Measurements from ENCODE around the gene HLA-DPA1. TPM values are rescaled to one million over a fixed set of nuclear protein-coding genes. Genes with fewer than 3 reads are reported as not detected.

The HLA-DPA1 gene
- total and polyA plus RNA-seq, 10 of the 15 experiments (the other 5 are each of a cell fraction or from before 2014, with no cell fraction given): 508 to 1,640 (median 829) TPM

- ChIA-PET RAD21 (ENCODE audit: unreplicated experiment) (interaction anchor here (0.7 to 7.9 kb wide), 21 partner anchors 13 to 189 kb away, joined by 3 to 172 read pairs (median 4); partner anchors contain the start of gene HLA-DMB), CTCF (interaction anchor here (0.6 to 6.0 kb wide), 22 partner anchors 9 to 196 kb away, joined by 3 to 55 read pairs (median 5); partner anchors contain the start of genes HLA-DOA, RPS18 and VPS52), SMC1A (ENCODE audit: uncharacterized antibody, unreplicated experiment) (interaction anchor here (0.8 to 8.9 kb wide), 19 partner anchors 9 to 189 kb away, joined by 3 to 176 read pairs (median 5); partner anchors contain the start of genes HLA-DMA and HLA-DOA), POLR2A (interaction anchor here (0.6 to 8.8 kb wide), 27 partner anchors 10 to 523 kb away, joined by 3 to 330 read pairs (median 5); partner anchors contain the start of genes HLA-DMA, HLA-DOA, RING1 and RPS18)
- intact Hi-C loops (cut with micrococcal nuclease; ENCODE audit: unreplicated experiment): loop anchor here (1.0 to 2.0 kb wide), 2 partner anchors 47 to 60 kb away; no protein-coding TSS in a partner anchor
- in situ Hi-C loops (cut with MboI): no loop called here
- BruUV-seq (replicated peaks): no TSS peak
- no peaks in the 10 kb centered on the region for H3K27me3 ChIP-seq (replicated peaks in 1 of 2; ENCODE audit: control insufficient read depth in 2 of 2, insufficient read depth in 2 of 2, low read length in 1 of 2)
- FAIRE-seq (no peak), DNase-seq (ENCODE audit: low read depth, low spot score) (peak; percentile 38), ATAC-seq (peak; percentile 7)
- H3K27ac ChIP-seq (ENCODE audit: control insufficient read depth, insufficient read depth): peak overlapping the region; percentile 99
- peak overlapping the region; percentile 87 for H3K9ac ChIP-seq (ENCODE audit: control insufficient read depth, insufficient read depth, low read length)
- H4K20me1 ChIP-seq (ENCODE audit: control insufficient read depth, insufficient read depth): no peaks in the 10 kb centered on the region
- WGBS (ENCODE audit: insufficient coverage, insufficient replicate concordance, low lambda C conversion rate, missing lambda C conversion rate): 0% methylated on average over 4 of the region's 4 CpGs
- H3K79me2 ChIP-seq (ENCODE audit: control insufficient read depth, insufficient read depth, low read length): peaks cover 90% of the 10 kb centered on the region
- peaks cover 20% of the 10 kb centered on the region for H3K4me1 ChIP-seq (ENCODE audit: control insufficient read depth, insufficient read depth, low read length)
- H3K4me2 ChIP-seq (ENCODE audit: control insufficient read depth, insufficient read depth): peak overlapping the region; percentile 90
- H3K4me3 ChIP-seq: peak overlapping the region; percentile 82
- H3K9me3 ChIP-seq (replicated peaks; ENCODE audit: control insufficient read depth, insufficient read depth, low read length): no peaks in the 10 kb centered on the region
- H2AFZ ChIP-seq (ENCODE audit: control insufficient read depth, low read depth, low read length): peak overlapping the region; percentile 59
- H3K36me3 ChIP-seq (ENCODE audit: control insufficient read depth in 2 of 2, insufficient read depth in 2 of 2, low read length in 1 of 2): no peaks in the 10 kb centered on the region; a peak in 1 of 4 replicates
- TF ChIP-seq ZSCAN29 (IDR thresholded peaks at IDR 0.05) (no peak), EED (IDR thresholded peaks at IDR 0.05; ENCODE audit: low read depth) (no peak), ATF7 (IDR thresholded peaks at IDR 0.05; ENCODE audit: low read depth) (no peak), MTA3 (IDR thresholded peaks at IDR 0.05; ENCODE audit: borderline replicate concordance, low read length) (no peak), E2F8 (IDR thresholded peaks at IDR 0.05; ENCODE audit: low read depth, partially characterized antibody) (no peak), TAF1 (IDR thresholded peaks at IDR 0.05; ENCODE audit: borderline replicate concordance, low read depth, low read length) (peak; percentile 16; the same call in 1 of the 2 replicates), NFYB (IDR thresholded peaks at IDR 0.05; ENCODE audit: insufficient read depth, low read depth, low read length) (no peak), IKZF1 (conservative IDR thresholded peaks at IDR 0.05) (no peak), RBBP5 (conservative IDR thresholded peaks at IDR 0.05) (no peak), POLR2AphosphoS2 (IDR thresholded peaks at IDR 0.05; ENCODE audit: low read depth, low read length) (no peak), SREBF1 (IDR thresholded peaks at IDR 0.05; ENCODE audit: low read length) (no peak), ATF2 (IDR thresholded peaks at IDR 0.05; ENCODE audit: low read length) (no peak), STAT1 (conservative IDR thresholded peaks at IDR 0.05) (no peak), GATAD2B (conservative IDR thresholded peaks at IDR 0.05; ENCODE audit: low read depth) (peak; percentile 56; the same call in 1 of the 2 replicates), TARDBP (IDR thresholded peaks at IDR 0.05; ENCODE audit: borderline replicate concordance) (no peak), SREBF2 (IDR thresholded peaks at IDR 0.05; ENCODE audit: low read length) (no peak), GABPA (IDR thresholded peaks at IDR 0.05; ENCODE audit: low read depth) (no peak), CEBPB (IDR thresholded peaks at IDR 0.05; ENCODE audit: borderline replicate concordance in 1 of 2, low read depth in 2 of 2, low read length in 2 of 2) (no peak), NBN (IDR thresholded peaks at IDR 0.05) (no peak), MXI1 (IDR thresholded peaks at IDR 0.05; ENCODE audit: low read depth, low read length) (0 out of 2 replicates have a peak, but pooled peaks have one; percentile 24)
Observed at GRCh38 chr6:33075208-33075567, 1.7 kb upstream of the HLA-DPA1 start.

Measured in GM12878 (cell line).